AML-193 (cell line): ENCODE results near the gene LMTK2.

Source experiments
- DNase-seq, 2 experiments: peaks; one replicate each; lab custom pipeline; 2025; lab: John Stamatoyannopoulos, UW

Gene LMTK2

DNA sequence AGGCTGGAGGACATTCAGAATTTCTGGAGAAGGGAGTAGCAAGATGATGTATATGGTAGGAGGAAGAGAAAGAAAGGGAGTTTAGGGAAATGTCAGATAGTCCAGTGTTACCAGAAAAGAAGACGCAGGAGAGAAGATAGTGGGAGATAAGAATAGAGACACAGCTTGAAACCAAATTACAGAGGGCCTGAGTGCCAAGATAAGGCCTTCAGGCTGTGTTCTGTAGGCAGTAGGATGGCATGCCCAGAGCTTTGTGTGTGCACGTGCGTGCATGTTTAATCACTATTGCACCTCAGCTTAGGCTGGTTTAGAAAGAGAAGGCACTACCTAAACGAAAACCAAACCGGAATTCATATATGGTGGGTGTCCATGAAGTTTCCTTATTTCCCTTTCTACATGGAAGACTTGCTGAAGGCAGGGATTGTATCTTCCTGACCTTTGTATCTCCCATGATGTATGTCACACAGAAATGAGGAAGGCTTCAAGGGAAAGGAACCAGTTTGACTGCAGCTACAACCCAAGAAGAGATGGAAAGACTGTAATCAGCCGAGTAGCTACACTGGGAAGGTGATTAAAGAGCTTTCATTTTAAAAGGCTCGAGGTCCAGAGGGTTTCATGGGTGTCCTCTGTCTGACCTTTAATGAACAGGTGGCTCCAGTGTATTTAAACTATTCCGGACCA lies 68.7 kb downstream of the LMTK2 start:
- no peak for DNase-seq

DNA sequence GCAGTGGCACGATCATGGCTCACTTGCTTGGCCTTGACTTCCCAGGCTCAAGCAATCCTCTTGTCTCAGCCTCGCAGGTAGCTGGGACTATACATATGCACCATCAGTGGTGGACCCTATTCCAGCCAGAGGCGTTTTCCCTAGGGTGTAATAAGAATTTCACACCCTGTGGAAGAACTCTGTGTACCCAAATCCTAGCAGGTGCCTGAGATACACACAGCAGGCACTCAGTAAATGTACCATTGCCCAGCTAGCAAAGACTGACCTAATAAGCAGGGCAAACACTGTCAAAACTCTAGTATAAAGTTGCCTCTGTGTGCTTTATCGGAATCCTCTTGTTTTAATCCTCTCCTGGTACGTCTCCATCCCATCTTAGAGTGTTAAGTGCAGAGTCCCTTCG lies 70.9 kb downstream of the LMTK2 start:
- DNase-seq = no peak

GRCh38 chr7:98178321-98178720 lies 71.7 kb downstream of the LMTK2 start:
- no peak for DNase-seq

DNA sequence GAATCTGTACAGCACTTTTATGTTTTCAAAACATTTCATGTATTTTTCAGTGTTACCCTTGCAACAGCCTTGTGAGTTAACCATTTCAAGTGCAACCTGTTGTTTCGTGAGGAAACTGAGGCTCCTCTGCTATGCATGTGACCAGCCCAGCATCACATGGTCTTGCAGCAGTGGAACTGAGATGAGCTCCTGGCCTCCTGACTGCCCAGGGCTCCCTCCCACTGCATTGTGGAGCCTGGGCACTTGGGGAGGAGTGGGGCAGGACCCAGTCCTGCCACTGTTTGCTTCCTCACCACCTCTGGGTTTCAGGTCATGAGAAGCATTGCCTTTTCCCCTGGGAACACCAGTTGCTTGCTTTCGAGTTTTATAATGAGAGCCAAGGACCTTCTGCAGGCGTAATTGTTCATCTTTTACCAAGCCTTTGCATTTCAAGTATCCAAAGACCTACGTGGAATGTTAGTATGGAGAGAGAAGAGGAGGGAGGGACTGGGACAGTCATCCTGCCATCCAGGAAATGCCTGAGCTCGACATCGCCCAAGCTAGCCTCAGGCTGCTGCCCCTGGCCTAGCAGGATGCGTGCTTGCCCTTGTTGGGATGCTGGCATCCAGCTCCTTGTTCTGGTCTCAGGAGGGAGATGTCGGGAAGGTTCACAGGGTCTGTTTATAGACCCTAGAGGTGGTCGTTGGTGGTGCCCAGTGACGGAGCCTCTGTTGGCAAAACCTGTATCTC lies 72.3 kb downstream of the LMTK2 start:
- no peak for DNase-seq

- no peak for DNase-seq
These were observed 74.1 kb downstream of the LMTK2 start for GRCh38 chr7:98180751-98181150.

- peak; percentile 25 to 38 for DNase-seq
These were observed 78.4 kb downstream of the LMTK2 start for GRCh38 chr7:98185101-98185500.

- peak; percentile 22 to 39 for DNase-seq
These were observed 79.9 kb downstream of the LMTK2 start for GRCh38 chr7:98186452-98187137.

- no peak for DNase-seq
These were observed 80.5 kb downstream of the LMTK2 start for GRCh38 chr7:98187138-98187502.

DNA sequence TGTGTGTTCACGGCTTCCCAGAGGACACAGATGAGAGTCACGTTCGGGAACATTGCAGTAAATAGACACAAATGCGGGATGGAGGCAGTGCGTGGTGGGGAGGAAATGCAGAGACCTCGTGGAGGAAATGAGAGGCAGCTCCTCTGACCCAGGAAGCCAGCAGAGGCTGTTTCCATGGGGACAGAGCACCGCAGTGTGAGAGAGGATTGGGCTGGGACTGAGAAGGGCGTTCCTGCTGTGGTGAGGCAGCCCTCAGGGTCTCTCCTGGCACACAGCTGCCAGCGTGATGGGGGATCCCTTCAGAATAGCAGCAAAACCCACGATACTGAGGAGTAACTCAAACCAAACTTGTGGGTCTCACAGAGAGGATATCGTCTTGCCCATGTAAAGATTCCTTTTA lies 82.9 kb downstream of the LMTK2 start:
- DNase-seq = no peak

GRCh38 chr7:98191668-98192431 lies 85.2 kb downstream of the LMTK2 start:
- no peak for DNase-seq

DNA sequence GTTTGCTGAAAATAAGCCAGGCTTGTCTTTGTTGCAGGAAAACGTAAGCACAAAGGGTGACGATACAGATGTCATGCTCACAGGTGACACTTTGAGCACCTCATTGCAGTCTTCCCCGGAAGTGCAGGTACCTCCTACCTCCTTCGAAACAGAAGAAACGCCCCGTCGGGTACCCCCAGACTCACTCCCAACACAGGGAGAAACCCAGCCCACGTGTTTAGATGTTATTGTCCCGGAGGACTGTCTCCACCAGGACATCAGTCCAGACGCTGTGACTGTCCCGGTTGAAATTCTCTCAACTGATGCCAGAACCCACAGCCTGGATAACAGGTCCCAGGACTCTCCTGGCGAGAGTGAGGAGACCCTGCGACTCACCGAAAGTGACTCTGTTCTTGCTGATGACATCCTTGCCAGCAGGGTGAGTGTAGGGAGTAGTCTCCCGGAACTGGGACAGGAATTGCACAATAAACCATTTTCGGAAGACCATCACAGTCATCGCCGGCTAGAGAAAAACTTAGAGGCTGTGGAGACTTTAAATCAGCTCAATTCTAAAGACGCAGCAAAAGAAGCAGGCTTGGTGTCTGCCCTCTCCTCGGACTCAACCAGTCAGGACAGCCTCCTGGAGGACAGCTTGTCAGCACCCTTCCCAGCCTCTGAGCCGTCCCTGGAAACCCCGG lies 86.3 kb downstream of the LMTK2 start:
- no peak for DNase-seq

GRCh38 chr7:98193474-98194180 lies 87.0 kb downstream of the LMTK2 start:
- DNase-seq = no peak

DNA sequence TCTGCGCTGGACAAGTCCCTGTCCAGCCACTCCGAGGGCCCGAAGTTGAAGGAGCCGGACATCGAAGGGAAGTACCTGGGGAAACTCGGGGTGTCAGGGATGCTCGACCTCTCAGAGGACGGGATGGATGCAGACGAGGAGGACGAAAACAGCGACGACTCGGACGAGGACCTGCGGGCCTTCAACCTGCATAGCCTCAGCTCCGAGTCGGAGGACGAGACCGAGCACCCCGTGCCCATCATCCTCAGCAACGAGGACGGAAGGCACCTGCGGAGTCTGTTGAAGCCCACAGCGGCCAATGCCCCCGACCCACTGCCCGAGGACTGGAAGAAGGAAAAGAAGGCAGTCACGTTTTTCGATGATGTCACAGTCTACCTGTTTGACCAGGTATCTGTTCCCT lies 87.5 kb downstream of the LMTK2 start:
- no peak for DNase-seq

GRCh38 chr7:98194672-98195457 lies 88.2 kb downstream of the LMTK2 start:
- no peak for DNase-seq

- no peak for DNase-seq
These were observed 90.3 kb downstream of the LMTK2 start for GRCh38 chr7:98196706-98197605.

- no peak for DNase-seq
These were observed 92.5 kb downstream of the LMTK2 start for GRCh38 chr7:98199131-98199530.

DNA sequence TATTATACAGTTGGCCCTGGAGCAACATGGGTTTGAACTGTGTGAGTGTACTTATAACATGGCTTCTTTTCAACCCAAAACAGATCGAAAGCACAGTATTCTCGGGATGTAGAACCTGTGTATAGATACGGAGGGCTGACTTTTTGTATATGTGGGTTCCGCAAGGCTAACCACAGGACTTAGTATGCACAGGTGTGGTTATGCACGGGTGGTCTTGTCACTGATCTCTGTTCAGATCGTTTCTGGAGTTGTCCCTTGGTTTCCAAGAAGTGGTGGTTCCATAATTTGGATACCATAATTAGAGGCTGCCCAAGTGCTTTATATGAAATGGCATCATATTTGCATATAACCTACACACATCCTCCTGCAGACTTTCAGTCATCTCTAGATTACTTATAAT lies 93.7 kb downstream of the LMTK2 start:
- DNase-seq = no peak

DNA sequence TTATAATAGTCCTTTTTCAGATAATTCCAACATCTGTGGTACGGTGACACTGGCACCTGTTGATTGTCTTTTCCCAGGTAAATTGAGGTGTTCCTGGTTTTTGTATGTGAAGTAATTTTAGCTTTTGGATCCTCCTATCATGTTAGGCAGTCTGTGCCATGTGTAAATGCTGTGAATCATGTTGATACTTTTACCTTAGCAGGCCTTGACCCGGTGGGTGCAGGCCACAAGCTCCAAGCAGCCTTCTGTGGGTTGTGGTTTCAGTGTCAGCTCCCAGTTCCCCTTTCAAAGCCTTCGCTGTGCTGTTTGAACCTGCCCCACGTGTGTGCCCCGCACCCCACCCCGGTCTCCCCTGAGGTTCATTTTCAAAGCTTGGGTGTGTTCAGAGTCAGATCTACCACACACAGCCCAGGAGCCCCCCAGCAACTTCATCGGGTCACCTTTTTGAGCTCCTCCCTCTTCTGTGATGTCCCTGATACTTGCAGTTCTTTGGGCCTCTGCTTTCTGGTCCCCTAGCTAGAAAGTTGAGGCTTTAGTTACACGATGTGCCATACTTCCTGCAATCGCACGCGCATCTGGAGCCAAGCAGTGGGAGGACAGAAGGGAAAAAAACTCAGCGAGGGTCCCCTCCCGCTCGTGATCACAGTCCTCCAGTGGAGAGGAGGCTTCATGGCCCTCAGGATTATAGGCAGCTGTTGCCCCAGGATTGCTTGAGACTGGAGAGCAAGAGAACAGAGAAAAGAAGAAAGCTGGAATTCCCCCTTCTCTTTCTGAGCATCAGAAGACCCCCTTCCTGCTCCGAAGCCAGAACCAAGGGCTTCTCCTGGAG lies 95.9 kb downstream of the LMTK2 start:
- peak; percentile 79 to 84 for DNase-seq
